ENCODE measurements around the gene SIKE1.
"Not testable (repeated sequence)": the region's sequence is repeated elsewhere in the genome, so short reads cannot be mapped to it uniquely, and the experiment has no call there.

DNA sequence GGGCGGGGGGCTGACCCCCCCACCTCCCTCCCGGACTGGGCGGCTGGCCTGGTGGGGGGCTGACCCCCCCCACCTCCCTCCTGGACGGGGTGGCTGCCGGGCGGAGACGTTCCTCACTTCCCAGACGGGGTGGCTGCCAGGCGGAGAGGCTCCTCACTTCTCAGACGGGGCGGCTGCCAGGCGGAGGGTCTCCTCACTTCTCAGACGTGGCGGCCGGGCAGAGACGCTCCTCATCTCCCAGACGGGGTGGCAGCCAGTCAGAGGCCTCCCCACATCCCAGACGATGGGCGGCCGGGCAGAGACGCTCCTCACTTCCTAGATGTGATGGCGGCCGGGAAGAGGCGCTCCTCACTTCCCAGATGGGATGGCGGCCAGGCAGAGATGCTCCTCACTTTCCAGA is 10.1 kb upstream of the SIKE1 start:
- TF ChIP-seq, protein P1, sequence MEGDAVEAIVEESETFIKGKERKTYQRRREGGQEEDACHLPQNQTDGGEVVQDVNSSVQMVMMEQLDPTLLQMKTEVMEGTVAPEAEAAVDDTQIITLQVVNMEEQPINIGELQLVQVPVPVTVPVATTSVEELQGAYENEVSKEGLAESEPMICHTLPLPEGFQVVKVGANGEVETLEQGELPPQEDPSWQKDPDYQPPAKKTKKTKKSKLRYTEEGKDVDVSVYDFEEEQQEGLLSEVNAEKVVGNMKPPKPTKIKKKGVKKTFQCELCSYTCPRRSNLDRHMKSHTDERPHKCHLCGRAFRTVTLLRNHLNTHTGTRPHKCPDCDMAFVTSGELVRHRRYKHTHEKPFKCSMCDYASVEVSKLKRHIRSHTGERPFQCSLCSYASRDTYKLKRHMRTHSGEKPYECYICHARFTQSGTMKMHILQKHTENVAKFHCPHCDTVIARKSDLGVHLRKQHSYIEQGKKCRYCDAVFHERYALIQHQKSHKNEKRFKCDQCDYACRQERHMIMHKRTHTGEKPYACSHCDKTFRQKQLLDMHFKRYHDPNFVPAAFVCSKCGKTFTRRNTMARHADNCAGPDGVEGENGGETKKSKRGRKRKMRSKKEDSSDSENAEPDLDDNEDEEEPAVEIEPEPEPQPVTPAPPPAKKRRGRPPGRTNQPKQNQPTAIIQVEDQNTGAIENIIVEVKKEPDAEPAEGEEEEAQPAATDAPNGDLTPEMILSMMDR (conservative IDR thresholded peaks at IDR 0.05; ENCODE audit: low read depth, low read length), result not testable (repeated sequence)
- TF ChIP-seq EZH2 (IDR thresholded peaks at IDR 0.05; ENCODE audit: borderline replicate concordance, low read depth, low read length, poor library complexity, severe bottlenecking), result not testable (repeated sequence)

Data from A673 (cell line).